Spleen (tissue), 7 donors: Measurements from ENCODE around the gene SULT2B1.

Experiments
- POLR2A ChIP-seq, 3 donors: fragments of 450-650 bp; IDR thresholded peaks; one replicate each; pipeline ENCODE4 v1.5.1; 2017; ENCODE audit warnings: antibody characterized with exemption in 3 of 3, mild to moderate bottlenecking in 1 of 3
- POLR2AphosphoS5 ChIP-seq, 3 donors: sonication (generic); formaldehyde crosslinking; IDR thresholded peaks; one replicate each; pipeline ENCODE4 v1.5.1; 2017; ENCODE audit warnings: antibody characterized with exemption in 3 of 3
- TF ChIP-seq, protein P1 (sequence below), 11 experiments: fragments of 200-600 bp in 7 of 11; fragments of 450-650 bp in 4 of 11; sonication (generic) in 4 of 11; IDR thresholded peaks in 8 of 11; conservative IDR thresholded peaks in 3 of 11; 1 replicate in 7 of 11; 2 replicates in 4 of 11; pipeline versions ENCODE4 v1.4.0 to v1.8.0; 2016 to 2021; ENCODE audit warnings: antibody characterized with exemption in 11 of 11, inconsistent platforms in 4 of 11, mild to moderate bottlenecking in 1 of 11
- donor health status: DM: no; HTN: no; CAD: no; lungs with moderate emphysema.
- donor health status: DM: no; HTN: no; CAD: no.
- donor health status: DM: no; HTN: no; CAD: no.

DNA sequence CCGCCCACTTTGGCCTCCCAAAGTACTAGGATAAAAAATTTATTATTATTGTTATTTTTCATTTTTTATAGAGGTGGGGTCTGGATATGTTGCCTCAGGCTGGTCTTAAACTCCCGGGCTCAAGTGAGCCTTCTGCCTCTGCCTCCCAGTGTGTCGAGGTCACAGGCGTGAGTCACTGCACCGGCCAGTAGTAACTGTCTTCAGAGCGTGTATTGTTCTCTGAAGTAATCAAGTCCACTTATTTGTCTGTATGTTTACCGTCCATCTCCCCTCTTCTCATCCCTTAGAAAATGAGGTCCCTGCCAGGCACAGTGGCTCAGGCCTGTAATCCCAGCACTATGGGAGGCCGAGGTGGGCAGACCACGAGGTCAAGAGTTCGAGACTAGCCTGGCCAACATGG lies 18.2 kb upstream of the SULT2B1 start:
- TF ChIP-seq, protein P1, sequence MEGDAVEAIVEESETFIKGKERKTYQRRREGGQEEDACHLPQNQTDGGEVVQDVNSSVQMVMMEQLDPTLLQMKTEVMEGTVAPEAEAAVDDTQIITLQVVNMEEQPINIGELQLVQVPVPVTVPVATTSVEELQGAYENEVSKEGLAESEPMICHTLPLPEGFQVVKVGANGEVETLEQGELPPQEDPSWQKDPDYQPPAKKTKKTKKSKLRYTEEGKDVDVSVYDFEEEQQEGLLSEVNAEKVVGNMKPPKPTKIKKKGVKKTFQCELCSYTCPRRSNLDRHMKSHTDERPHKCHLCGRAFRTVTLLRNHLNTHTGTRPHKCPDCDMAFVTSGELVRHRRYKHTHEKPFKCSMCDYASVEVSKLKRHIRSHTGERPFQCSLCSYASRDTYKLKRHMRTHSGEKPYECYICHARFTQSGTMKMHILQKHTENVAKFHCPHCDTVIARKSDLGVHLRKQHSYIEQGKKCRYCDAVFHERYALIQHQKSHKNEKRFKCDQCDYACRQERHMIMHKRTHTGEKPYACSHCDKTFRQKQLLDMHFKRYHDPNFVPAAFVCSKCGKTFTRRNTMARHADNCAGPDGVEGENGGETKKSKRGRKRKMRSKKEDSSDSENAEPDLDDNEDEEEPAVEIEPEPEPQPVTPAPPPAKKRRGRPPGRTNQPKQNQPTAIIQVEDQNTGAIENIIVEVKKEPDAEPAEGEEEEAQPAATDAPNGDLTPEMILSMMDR (IDR thresholded peaks at IDR 0.05 in 8 of 11, conservative IDR thresholded peaks at IDR 0.05 in 3 of 11) = no peak
- TF ChIP-seq POLR2AphosphoS5 (IDR thresholded peaks at IDR 0.05) (no peak), POLR2A (IDR thresholded peaks at IDR 0.05) (no peak)
